Activated CD4-positive, alpha-beta T cell treated with anti-CD3 and anti-CD28 coated beads for 48 hours (primary cell): ENCODE data around the gene KLK8.

ENCODE experiments used
- DNase-seq: peaks from one replicate; pipeline ENCODE4 v3.0.0-alpha.2; 2020

Gene KLK8, protein sequence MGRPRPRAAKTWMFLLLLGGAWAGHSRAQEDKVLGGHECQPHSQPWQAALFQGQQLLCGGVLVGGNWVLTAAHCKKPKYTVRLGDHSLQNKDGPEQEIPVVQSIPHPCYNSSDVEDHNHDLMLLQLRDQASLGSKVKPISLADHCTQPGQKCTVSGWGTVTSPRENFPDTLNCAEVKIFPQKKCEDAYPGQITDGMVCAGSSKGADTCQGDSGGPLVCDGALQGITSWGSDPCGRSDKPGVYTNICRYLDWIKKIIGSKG

DNA sequence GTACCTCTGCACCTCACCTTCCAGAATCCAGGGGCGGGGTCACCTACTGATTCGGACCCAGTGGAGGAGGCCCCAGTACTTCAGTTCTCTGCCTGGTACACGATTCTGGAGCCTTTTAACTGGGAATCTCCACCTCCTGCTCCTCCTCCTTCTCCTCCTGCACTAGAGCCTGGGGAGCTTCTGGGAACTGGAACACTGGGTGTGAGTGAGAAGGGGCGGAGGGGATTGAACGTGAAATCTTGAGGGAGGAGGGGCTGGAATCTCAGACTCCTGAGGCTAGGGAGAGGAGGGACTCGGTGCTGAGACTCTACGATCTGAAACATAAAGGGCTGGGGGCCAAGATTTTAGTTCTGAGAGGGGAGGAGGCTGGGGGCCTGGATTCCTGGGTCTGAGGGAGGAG is at the start of gene KLK8:
Gene KLK8, minus strand, starts transcription at position 90 of the 400 bp plus-strand sequence. CDS start 437 bp downstream, outside the sequence.
- no peak for DNase-seq

DNA sequence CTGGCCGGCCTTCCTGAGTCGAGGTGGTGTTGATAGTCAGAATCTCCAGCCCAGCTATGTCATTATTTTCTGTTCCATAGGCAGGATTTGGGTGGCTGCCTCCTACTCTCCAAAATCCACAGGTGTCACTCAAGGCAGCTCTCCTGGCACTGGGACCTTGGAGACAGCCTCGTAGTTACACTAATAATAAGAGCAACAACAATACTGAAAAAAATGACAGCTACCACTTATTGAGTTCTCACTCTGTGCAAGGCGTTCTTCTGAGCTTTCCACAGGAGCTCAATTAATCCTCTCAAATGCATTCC is 45.6 kb upstream of the KLK8 start:
- DNase-seq = no peak

DNA sequence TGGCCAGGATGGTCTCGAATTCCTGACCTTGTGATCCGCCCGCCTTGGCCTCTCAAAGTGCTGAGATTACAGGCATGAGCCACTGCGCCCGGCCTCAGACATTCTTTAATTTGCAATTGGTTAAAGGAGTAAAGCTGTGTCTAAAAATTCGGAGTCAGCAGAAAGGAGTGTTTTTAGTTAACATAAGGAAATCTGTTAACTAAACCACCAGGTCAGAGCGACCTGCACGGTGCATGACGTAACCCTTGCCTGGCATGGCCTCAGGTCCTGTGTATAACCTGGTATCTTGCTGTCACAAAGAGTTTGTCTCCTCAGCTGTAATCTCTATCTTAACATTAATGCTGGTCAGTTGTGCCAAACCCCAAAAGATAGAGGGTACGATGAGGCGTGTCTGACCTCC is 42.9 kb upstream of the KLK8 start:
- DNase-seq = no peak

DNA sequence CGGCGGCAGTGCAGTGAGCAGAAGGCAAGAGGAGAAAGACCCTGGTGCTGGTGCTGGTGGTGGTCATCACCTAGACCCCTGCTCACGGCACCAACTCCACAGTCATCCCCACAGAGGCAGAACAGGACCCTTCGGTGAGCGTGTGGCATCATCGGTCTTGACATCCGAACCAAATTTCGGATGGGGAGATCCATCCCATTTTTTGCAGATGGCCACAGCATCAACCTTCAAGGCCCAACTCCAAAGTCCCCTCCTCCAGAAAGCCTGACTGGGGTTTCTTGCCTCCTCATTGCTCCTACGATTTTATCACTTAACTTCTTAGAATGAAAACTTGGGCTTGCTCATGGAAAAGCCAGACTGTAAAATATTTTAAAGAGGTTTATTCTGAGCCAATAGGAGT is 42.1 kb upstream of the KLK8 start:
- DNase-seq = no peak

DNA sequence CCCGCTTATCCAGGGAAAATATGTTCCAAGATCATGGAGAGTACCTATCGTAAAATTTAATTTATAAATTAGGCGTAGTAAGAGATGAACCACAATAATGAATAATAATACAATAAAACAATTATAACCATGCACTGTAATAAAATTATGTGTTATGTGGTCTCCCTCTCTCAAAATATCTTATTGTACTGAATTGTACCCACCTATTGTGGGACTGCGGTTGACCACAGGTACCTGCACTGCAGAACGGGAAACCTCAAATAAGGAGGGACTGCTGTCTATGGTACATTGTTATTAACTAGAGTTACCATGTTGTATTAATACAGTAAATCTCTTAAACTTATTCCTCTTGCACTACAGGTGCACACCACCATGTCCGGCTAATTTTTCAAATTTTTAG is 38.7 kb upstream of the KLK8 start:
- DNase-seq = no peak

DNA sequence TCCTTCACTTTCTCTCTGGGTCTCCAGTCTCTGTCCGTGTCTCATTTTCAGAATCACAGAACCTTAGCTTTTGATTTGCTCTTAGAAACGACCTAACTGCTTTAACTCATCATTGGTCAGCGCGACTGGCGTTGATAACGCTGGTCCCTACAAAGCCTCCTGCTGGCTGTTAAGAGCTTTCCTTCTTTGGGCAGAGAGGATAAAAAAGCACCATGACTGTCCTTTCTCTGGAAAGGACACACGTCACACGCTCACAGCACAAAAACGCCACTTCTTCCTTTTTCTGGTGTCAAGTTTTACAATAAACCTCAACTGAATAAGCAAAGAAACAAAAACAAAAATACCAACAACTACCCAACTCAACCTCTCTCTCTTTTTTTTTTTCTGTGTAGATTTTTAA is 35.1 kb upstream of the KLK8 start:
- DNase-seq = no peak

DNA sequence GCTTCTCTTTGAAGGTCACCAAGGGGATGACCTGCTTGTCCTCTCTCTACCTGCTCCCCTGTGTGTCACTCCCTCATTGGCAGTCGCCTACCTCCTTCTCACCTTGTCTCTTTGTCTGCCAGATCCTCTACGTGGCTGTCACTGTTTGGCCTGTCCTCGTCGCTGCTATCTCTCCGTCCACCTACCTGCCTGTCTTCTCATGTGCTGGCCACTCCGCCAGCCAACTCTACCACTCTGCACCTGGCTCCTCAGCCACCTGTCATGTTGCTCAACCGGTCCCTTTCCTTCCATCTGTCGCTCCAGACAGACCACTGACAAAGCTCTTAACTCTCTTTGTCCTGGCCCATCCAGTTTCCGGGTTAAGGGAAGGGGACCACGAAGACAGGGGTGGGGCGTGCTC is 33.3 kb upstream of the KLK8 start, which contains the start of gene KLK12:
Gene KLK12, minus strand, starts transcription at position 299 of the 400 bp plus-strand sequence. CDS start 381 bp downstream, outside the sequence.
- DNase-seq = no peak

DNA sequence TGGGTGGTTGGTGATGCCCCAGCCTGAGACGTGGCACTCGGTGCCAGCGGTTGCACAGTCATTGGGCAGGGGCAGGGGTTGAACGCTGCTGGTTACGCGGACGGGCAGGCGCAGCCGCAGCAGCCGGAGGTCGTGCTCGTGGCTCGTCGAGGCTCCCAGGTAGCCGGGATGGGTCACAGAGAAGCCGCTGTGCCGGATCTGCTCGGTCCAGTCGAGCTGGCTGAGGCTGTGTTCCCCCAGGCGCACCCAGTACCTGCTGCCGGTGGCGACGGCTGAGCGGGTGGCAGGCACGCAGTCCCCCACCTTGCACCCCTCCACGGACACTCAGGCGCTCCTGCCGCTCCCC is 30.4 kb upstream of the KLK8 start:
- no peak for DNase-seq

DNA sequence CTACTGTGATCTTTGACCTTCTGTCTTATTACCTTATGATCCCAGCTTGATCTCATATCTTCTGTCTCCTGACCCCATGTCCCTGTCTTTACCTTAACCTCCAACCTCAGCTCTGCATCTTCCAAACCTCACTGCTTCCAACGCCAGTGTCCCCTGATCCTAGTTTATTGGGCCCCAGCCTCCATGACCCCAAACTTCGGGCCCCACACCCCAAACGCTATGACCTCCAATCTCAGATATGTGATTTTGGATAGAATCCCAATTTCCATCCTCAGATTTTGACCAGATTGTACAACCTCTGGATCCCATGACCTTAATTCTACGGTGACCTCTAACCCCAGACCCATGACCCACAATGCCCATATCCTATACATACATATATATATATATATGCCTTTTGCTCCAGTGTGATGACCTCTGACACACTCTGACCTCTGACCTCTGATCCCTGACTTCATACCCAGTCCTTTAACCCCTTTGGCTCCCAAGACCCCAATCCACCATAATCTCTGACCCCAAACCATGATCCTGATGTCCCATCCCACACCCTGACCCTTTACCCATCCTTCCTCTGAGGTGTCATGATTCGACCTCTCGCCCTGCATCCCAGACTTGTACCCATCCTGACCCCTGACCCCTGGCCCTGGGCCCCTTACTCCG is 29.9 kb upstream of the KLK8 start:
- DNase-seq = no peak

DNA sequence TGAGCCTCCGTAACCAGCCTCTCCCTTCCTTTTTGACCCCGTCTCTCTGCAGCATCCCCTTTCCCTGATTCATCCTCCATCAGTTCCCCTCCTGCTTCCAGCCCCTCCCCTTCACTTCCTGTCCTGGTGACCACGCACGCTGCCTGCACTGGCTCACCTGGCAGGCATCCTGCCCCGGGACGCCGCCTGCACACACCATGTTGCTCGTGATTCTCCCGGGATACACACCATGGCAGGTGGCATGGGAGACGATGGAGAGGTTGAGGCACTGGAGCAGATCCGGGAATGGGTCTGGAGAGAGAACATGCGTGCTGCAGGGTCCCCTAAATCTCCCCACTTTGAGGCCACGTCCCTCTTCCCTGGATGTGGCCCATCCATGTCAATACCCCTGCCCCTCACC is 29.2 kb upstream of the KLK8 start:
- no peak for DNase-seq

DNA sequence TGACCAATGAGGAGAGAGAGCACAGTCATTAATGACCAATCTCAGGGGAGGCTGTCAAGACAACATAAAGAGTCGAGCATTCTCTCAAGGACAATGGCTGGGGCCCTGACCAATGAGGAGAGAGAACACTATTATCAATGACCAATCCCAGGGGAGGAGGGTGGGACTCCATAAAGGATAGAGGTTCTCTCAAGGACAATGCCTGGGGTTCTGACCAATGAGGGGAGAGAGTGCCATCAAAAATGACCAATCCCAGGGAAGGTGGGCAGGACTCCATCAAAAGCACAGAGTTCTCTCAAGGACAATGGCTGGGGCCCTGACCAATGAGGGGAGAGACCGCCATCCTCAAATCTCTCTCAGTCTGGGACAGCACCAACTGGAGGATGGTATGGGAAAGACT is 28.3 kb upstream of the KLK8 start:
- DNase-seq = no peak

DNA sequence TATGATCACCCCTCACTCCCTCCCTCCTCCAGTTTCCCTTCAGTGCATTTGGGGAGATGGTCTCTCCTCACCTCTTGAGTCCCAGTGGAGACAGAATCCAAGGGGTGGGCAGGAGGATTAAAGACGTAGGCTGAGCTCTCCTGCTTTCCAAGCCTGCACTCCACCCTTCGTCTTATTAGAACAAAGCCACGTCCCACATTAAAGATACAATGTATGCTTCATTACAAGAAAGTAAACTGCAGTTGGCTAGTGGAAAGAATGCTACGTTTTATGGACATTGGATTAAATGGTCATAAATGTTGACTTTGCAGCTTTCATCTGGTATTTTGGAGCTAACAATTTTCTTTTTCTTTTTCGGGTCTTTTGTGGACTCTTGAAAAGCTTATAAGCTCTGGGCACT is 26.5 kb upstream of the KLK8 start:
- DNase-seq = no peak

DNA sequence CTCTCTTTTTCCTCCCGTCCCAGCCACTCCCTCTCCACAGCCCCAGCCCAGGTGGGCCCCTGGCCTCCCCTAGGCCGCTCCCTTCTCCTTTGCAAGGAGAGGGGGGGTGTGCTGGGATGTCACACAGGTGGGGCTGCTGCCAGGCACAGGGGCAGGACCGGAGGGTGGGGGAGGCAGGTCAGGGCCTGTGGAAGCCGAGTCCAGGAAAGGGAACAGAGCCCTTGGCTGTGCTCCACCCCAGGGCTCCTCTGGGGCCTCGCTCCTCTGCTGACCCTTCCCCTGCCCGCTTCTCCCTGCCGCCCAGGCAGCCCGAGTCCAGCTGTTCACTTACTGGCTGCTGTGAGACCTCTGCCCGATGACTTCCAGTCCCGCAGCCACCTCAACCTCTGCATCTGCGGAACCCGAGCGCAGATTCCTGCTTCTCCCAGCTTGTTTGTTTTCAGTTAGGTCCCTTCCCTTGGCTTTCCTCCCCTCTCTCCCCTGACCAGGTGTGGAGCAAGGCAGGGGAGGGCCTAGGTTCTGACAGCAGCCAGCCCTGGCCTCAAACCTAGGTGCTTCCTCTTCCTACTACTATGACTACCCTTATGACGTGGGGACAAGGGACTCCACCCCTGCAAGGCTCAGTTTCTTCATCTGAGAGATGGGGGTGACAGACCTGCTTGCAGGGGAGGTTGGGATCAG is 25.9 kb upstream of the KLK8 start:
- DNase-seq = no peak

DNA sequence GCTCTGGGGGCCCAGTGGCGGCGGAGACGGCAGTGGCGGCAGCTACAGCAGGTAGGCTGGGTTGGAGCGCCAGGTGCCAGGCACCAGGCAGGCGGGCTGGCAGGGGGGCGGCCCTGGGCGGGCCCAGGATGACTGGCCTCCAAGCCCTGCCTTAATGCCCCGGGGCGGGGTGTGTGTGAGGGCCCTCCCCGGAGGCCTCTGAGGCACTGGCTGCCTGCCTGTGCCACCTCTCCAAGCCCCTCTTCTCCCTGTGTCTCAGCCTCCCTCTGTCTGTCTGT is 25.1 kb upstream of the KLK8 start, which contains the start of gene KLK11:
Gene KLK11, minus strand, starts transcription at position 63 of the 278 bp plus-strand sequence. CDS start 985 bp downstream, outside the sequence.
- no peak for DNase-seq

DNA sequence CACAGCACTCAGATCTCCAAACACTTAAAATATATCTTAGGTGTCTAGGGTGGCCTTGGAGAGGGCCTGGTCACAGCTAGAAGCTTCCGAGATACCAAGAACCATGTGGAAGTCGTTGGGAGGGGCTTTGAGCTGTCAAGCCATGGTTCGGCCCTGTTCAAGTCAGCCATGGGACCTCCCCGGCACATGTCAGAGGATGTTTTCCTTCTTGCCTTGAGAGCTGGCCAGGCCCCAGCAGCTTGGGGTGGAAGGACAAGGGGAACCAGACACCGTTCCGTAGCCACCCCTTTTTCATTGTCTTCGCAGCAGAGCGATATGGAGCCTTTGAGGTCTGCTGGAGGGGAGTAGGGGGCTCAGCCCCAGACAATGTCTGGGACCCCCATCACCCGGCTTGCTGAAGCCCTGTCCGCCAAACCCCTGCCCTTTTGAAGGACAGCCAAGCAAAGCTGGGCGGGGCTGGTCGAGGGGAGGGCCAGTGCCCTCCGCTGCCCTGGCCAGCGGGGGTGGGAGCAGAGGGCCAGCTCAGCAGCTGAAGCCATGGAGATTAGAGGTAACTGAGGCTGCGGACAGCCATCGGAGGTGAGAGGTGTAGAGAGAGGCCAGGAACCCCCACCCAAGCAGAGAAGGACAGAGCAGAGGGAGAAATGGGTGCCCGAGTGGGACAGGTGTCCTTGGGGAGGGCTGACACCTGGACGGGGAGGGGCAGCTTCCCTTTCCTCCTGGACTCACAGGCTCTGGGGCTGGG is 24.6 kb upstream of the KLK8 start:
- DNase-seq = no peak

DNA sequence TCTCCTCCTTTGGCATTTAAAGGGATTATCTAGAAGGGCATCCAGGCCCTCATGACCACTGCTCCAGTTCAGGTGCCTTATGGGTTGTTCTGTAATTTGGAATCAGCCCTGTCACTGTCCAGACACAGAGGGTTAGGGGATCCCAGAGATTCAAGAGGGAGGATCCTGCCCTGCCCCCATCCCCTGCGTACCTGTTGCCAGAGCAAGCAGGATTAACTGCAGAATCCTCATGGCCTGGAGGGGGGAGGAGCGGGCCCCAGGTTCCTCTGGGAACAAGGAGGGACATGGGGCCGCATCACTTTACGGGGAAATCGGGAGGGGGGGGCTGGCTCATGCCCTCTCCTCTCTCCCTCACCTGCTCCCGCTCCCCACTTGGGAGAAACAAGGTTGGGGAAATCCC is 24.0 kb upstream of the KLK8 start:
- no peak for DNase-seq

DNA sequence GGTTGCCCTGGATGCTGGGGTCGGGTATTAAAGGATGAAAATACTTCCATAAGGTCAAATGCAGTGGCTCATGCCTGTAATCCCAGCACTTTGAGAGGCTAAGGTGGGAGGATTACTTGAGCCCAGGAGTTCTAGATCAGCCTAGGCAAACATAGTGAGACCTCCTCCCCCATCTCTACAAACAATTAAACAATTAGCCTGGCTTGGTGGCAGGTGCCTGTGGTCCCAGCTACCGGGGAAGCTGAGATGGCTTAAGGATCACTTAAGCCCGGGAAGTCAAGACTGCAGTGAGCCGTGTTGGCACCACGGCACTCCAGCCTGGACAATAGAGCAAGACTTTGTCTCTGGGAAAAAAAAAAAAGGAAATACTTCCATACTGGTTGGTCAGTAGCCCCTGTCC is 23.5 kb upstream of the KLK8 start:
- no peak for DNase-seq

DNA sequence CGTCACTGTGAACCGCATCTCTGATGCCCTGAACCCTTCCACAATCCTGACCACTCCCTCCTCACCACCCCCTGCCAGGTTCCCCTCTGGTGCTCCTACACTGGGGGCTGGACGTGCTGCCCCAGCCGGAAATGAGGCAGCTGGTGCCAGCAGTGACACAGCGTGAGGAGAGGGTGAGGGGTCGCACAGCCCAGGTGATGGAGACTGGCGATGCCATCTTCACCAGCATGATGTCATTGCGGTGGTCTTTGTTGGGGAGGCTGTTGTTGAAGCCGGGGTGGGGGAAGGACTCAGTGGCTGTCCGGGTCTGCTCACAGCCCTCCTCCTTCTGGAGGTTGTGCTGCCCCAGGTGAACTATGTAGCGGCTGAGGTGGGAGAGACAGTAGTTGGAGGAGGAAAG is 22.5 kb upstream of the KLK8 start:
- no peak for DNase-seq

DNA sequence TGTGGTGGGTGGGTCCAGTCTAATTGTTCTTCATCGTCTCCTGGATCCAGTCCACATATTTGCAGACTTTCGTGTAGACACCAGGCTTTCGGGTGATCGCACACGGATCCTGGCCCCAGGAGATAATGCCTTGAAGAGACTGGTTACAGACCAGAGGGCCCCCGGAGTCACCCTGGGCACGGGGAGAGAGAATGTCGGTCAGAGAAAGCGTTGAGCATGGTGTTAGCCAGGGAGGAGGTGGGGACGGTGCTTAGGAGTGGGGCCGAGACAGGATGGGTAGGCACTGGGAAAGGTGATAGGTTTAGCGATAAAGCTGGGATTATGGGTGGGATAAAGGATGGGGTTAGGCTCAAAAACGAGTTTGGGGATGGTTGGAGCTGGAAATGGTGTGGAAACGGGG is 21.1 kb upstream of the KLK8 start:
- no peak for DNase-seq

DNA sequence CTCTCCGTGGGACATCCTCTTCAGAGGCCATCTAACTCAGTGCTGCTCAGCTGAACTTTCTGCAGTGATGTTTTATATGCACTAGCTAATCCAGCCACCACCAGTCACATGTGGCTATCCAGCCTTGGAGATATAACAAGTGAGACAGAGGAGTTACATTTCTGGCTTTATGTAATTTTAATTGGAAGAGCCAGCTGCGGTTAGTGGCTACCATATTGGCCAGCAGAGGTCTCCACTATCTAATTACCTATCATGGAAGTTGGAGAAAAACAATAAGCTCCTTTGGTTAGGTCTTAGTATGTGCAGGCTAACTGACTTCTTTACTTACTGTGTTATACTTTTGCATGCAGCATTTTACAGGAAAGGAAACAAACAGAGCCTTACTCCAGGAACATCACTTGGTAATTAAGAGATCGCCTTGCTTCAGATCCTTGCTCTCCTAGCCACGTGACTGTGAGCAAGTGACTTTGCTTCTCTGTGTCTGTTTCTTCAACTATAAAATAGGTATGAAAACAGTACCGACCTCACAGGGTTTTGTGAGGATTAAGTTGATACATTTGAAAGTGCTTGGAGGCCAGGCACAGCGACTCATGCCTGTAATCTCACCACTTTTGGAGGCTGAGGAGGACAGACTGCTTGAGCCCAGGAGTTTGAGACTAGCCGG is 19.7 kb upstream of the KLK8 start:
- DNase-seq = no peak

DNA sequence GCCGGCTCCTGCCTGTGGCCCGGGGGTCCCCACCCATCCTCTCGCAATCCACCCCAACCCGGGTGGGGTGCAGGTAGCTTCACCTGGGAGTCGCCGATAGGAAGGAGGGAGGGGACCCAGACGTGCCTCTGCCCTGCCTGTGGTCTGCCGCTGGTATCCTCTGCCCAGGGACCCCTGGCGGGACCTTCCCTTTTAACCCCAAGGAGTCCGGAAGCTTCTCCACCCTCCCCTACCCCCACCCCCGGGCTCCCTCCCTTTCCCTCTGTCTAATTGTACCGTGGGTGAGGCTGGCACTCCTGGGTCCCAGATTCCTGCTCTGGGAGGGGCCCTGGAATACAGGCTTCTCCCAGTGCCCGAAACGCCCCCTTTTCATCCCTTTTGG is 18.1 kb upstream of the KLK8 start, which contains the start of gene KLK10:
Gene KLK10, minus strand, starts transcription at position 166 of the 382 bp plus-strand sequence. CDS start 579 bp downstream, outside the sequence.
- no peak for DNase-seq

DNA sequence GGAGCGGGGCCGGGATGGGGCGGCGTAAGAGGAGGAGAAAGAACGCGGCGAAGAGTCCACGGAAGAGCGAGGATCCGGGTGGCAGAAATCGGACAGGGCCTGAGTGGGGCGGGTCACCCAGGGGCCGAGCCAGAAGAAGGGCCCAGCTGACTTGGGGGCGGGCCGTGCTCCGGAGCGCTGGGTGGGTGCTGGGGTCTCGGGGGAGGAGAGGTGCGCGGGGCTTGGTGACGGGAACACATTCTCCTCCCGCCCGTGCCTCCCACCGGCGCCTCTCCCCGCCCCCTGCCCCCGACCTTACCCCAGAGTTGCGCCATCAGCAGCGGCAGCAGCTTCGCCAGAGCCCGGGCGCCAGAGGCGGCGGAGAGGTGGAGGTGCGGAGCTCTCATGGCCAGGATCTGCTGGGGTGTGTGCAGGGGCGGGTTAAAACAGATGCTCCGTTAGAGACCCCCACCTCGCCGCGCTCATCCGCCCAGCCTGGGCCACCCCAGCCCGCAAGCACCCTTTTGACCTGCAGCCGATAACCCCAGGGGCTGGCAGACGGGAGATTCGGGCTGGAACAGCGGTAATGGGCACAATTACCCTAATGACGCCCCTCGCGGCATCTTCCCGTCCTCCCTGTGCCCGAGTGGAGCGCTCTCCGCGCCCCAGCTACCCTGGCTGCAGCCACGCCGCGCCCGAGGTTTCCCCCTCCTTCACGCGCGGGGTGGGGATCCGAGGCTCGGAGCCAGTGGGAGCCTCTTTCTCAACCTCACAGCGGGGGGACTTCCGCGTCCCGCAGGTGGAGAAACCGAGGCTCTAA is 17.5 kb upstream of the KLK8 start:
- DNase-seq = no peak
